NCI-H510A treated with DMSO at 0.1 percent for 48 hours (cell line): ENCODE measurements around the gene APOL3.
"Not testable (repeated sequence)": the region's sequence is repeated elsewhere in the genome, so short reads cannot be mapped to it uniquely, and the experiment has no call there.

ENCODE experiments used
- DNase-seq: peaks from one replicate; lab custom pipeline; 2025; lab: John Stamatoyannopoulos, UW

Gene APOL3

DNA sequence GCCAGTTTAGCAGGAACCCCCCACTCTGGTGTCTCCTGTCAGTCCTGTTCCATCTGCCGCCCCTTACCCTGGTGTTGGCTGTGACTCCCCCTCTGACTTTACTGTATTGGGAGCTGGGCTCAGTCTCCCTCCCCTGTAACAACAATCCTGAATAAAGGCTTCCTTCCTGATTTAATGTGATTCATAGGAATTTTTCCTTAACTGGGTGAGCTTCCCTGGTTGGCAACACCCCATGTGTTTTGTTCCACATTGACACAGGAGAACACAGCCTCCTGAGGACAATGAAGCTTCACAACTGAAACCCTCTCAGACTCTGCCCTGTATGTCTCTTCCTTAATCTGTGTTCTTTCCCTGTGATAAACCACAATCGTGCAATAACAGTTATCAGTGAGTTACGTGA is 32.6 kb upstream of the APOL3 start:
- no peak for DNase-seq

DNA sequence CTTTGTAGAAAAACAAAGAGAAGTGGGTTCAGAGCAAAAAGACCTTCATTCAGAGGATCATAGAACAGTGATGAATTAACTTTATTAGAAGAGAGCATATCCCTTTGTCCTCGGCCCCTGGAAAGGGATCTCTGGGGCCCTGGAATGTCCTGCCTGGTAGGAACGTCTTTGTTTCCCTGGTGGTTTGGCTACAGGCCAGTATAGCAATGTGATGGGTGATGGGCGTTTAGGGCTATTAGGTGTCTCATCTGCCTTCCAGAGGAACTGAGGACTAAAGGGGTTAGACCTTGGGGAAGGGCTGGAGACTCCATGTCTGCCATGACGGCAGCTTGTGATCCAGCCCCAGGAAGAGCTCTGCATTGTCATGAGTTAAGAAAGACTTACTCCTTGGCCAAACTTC is 32.0 kb upstream of the APOL3 start:
- DNase-seq, result no peak

DNA sequence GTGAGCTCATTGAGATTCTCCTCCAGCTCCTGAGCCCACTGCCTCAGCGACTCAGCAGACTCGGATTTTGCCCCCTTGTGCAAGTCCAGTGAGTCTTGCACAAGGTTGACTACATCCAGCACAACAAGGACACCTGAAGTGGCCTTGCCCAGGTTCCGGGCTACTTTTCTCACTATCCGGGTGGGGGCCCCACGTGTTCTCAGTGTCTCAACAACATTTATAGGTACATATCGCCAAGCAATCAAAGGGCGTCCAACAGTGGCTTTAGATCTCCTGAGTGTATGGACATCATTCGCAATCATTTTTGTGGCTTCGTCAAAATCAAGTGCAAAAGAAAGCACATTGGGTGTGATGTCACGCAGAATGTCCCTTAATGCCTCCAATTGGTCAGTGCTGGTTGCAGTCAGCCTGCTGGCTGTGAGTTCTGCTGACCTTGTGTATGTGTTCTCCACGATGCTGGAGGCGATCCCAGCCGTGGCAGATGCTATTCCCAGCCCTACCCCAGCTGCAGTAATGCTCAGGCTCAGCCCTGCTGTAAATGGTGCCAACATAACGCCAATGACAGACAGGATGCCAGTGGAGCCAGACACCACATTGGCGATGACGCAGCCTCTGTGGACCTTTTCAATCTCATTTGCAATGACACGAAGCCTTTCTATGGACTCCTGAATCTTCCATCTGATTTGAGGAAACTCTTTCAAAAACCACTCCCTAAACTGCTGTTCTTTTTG is 30.7 kb upstream of the APOL3 start:
- no peak for DNase-seq

DNA sequence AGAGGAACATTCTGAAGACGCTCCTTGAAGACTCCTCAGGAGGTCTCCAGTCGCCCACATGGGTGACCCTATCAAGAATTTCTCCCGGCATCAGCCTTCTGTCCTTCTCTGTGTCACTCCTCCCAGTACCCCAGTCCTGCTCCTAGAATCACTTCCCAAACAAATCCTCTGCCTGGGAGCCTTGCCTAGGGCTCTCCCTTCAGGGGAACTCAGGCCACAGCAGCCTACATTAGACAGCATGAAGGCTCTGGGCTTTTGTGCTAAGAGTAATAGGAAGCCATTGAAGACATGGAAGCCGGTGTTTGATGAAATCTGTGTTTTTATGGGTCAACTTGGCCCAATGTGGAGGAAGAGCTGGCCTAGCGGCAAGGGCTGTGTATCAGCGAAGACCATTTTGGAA is 27.3 kb upstream of the APOL3 start:
- not testable (repeated sequence) for DNase-seq

DNA sequence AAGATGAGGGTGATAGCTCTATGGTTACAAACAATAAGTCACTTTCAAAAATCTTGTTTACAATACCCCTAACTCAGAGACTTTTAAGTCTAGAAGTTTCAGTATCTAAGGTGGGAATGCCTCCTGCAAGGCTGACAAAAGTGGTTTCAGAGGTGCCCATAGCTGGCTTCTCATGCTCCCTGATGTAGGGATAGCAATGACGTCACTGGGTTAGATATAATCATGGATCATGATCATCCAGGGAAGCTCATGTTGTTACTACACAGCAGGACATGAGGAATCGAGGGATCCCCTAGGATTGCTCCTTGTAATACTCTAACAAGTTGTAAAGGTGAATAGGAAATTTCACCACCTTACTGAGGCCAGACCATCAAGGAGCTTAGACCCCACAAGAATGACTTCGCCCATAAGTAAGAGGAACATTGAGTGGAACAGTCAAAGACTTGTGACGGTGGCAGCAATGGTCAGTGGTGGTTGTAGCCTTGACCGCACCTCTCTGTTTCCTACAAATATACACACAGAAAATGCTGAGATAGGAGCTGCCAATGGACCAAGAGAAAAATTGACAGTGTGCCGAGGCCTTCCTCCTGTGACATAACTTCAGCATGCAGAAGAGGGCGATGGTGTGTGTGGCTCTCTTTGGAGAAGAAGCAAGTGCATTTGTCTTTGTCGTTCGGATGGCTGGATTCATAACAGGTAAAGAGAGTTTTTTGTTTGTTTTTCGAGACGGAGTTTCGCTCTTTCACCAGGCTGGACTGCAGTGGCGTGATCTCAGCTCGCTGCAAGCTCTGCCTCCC is 25.5 kb upstream of the APOL3 start:
- peak; percentile 3 for DNase-seq

DNA sequence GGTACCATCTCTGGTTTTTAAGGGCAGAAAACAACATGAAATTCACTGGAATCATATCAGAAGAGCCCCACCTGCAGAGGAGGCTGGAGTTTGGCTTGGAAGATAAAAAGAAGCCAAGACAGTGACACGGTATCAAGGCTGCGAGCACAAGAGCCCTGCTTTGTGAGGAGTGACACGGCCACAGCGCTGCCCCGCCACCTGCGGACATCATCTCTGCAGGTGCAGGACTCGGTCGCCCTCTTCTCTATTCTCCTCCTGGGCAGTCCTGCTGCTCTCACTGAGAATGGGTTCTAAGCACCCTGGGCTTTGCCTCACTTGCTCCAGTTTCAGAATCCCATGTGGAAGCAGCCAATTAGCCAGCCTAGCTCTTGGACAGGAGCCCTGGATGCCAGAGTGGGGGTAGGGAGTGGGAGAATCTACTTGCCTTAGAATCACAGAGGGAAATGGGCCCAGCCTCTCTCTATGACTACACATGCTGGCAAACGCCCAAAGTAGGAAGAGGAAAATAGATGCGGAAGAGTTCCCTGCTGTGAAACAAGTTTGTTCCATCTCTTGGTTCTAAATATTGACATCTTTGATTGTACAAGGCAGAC is 24.0 kb upstream of the APOL3 start:
- no peak for DNase-seq

DNA sequence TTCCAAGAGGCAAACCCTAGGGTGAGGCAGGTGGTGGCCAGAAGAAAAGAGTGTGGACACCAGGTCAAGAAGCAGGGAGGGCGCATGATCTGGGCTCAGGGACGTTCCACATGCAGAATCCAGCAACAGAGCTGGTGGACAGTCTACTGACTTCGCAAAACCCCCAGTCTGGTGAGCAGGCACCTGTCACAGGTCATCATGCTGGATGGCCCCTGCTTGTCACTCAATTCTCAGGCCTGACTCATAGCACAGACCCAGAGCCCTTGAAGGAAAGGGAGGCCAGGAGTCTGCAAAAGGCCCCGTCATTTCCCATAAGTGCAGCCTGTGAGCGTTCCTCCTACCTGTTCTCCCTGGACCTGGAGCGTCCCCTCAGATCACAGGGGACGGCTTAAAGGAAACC is 22.9 kb upstream of the APOL3 start:
- no peak for DNase-seq

DNA sequence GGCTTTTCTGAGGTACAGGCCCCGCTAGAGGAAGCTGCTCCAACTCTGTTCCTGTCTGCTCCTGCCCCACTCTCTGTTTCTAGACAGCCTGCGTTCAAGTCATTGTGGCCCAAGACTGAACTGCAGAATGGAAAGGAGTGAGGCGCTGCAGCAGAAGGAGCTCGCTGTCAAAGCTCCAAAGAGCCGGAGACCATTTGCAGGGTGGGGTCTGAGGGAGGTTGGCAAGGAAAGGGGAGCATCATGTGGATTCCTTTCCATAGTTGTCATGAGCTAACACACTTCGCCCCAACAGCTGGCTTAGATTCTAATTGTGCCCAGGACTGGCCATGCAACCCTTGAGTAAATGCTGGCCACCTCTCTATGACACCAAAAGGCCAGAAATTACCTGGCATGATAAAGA is 22.3 kb upstream of the APOL3 start:
- DNase-seq, result no peak

DNA sequence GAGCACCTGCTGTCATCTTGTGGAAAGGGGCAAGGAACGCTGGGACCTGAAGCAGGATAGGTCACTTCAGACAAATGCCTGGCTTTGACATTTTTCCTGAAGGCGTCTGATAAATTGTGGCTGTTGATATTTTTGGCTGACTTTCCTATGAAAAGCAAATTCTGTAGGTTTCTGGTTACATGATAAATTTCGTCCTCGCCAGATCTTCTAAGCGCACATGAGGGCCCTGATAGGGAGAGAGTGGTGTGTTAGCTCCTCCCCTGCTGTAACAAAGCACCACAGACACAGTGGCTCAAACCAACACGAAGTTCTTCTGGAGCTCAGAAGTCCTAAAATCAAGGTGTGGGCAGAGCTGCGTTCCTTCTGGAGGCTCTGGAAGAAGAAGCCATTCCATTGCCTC is 21.5 kb upstream of the APOL3 start:
- DNase-seq, result no peak

DNA sequence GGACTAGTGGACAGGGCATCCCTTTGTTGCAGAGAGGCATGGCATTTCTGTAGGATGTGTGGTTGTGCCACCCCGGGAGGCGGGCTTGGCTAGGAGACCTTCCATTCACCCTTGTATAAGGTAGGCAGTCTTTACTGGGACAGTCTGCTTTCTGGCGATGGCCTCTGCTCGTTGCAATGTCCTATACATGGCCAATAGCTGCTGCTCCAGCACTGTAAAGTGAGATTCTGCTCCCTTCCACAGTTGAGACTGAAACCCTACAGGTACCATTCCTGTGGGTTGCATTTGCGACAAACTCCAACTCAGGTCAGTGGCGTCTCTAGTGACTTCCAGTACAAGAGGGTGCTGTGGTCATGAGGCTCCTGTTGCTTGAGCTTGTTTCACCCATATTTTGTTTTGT is 20.4 kb upstream of the APOL3 start:
- DNase-seq, result no peak

DNA sequence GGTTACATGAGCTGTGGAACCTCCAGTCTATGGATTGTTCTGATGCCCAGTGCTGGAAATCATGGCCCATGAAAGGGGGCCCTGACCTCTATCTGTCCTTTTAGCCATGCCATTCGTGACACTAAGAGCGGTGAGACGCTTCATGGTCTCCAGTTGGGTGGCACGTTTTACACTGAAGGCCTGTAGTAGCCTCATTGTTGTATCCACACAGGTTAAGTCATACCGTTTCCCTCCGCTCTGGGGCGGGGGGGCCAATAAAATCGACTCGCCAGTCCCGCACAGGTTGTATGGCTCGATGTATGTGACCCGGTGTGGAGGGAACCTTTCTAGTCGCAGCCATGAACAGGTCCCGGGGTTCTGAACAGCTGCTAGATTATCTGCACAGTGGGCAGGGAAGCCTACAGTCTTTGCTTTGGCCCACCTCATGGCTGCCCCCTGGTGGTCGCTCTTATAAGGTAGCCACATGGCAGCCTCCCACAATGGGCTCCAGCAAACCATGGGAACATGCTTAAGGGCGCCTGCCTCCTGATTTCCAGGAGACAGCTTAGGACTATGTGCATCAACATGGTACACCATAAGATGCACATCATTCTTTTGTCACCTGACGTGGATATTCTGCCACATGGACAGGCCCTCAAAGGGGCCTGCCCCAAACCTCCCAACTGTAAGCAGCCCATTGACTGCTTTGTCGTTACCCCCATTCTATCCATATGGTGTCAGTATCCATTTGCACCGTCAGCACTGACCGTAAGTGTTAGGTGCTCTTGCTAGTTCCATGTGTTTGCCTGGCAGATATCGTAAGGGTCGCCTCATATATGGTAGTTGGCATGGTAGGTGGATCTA is 19.7 kb upstream of the APOL3 start:
- DNase-seq, result peak; percentile 29

DNA sequence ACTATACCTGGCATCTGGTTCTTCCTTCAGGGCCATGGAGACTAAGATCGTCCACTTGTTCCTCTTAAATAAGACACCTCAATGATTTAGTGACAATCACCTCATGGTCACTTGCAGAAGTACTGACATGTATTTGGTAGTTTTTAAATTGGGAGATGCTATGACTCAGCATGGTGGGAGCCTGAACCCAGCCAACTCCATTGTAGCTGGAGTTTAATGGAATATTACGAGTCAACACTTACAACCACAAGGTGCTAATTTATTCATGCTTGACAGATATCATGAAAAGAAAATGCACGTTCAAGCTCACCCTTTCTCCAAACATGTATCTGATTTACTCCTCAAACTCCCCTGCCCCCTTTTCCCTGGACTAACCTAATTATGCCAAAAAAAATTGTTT is 16.6 kb upstream of the APOL3 start:
- DNase-seq, result no peak

DNA sequence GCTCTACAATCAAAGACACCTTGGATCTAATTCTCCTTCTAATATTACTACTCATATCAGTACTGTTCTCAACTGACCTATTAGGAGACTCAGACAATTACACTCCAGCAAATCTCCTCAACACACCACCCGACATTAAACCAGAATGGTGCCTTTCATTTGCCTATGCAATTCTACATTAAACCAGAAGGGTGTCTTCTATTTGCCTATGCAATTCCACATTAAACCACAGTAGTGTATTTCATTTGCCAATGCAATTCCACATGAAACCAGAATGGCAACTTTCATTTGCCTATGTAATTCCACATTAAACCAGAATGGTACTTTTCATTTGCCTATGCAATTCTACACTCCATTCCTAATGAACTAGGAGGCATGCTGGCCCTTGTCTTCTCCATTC is 15.3 kb upstream of the APOL3 start:
- DNase-seq, result no peak

DNA sequence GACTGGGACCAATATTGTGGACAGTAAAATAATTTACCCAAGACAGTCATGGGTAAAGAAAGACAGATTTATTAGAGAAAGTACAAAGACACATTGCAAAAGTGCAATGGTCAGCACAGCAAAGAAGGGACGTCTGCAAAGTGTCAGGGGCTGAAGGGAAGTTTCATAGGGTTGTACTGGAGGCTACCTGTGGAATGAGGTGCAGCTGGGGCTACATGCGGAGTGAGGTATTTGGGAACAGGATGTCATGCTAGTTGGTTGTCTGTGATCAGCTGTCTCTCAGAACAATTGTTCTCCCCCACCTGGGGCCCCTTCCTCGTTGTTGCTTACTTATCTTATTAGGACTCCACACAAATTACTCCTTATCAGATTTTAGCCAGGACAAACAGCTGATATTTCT is 11.4 kb upstream of the APOL3 start:
- no peak for DNase-seq

DNA sequence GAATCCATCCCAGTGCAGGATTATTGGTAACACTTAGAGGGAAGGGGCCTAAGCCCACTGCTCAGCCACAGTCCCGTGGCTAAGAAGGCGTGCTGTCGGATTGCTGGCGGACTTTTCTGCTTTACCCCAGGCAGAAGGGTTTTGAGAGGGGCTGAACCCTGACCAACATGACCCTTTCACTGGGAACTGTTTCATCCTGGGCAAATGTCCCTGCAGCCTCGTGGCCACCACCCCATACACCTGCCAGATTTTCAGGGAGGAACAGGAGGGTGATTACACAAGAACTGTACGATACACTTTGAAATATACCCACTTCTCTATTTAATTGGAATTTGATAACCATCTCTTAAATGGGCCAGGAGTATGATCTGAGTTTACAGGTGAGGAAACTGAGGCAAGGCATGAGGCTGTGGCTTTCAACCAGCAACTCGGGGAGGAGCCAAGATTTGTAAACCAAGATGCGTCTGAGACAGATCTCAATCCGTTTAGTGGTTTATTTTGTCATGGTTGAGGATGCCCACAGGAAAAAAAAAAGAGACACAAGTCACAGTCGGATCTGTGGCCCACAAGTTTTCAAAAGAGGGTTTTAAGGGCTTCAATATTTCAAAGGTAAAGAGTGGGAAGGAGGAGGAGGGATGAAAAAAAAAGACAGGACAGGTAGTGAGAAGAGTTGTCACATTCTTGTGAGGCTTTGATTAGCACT is 6.1 kb upstream of the APOL3 start:
- no peak for DNase-seq

DNA sequence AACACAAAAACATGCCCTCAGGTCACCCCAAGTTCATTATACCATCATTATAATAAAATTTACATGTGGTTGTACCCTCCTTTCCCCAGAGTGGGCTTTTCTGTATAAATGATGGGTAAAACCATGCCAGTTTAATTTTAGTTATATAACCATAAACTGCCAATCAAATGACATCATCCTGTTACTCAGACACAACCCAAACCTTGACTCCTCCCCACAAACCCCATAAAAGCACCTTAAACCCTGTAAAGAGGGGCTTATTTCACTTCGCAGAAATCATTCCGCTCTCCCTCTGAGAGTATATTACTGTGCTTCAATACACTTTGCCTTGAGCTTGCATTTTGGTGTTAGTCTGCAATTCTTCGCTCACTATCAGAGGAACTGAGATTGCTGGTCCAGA is 5.5 kb upstream of the APOL3 start:
- no peak for DNase-seq

DNA sequence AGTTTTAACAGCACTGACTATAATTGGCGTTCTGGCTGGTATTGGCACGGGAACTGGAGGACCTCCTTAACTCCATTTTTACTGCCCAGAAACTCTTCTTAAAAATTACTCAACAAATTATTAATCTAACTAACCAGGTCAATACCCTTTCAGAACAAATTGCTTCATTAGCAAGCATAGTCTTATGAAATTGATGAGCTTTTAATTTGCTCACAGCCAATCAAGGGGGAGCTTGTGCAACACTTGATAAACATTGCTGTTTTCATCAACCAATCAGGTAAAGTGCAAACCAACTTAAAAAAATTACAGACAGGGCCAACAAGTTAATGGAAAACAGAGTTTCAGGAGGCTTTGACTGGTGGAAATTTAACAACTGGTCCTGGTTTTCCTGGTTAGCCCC is 4.6 kb upstream of the APOL3 start:
- DNase-seq, result no peak

DNA sequence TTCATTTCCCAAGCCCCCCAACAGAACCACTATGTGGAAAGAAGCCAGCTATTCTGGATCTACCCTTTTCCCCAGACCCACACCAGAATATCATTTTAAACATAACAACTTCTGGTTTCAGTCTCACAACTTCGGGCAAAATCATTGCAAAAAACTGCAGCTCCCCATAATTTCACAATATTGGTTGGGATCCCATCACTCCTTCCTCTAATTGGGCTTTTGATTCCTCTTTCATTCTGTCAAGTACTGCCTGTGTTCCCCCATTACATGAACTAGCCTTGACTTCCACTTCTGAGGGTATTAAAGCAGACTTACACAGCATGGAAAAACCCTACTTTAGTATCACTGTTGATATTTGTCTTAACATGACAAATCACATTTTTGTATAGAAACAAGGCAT is 4.1 kb upstream of the APOL3 start:
- DNase-seq, result no peak

DNA sequence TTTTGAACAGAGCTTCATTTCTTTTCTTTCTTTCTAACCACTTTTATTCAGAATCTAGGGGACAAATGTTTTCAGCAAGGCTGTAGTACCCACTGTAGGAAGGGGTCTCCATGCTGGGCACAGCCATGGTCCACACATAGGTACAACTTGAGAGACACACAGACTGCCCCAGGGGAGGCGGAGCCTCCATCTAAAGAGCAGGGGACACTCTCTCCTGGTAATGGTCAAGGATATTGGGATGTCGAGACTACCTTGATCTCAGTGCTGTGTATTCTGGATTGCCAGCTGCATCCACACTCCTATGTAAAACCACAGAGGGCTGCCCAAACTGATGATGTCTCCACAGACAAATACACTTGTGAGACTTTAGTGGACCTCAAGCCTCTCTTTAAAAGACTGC is 2.9 kb upstream of the APOL3 start:
- DNase-seq, result no peak

DNA sequence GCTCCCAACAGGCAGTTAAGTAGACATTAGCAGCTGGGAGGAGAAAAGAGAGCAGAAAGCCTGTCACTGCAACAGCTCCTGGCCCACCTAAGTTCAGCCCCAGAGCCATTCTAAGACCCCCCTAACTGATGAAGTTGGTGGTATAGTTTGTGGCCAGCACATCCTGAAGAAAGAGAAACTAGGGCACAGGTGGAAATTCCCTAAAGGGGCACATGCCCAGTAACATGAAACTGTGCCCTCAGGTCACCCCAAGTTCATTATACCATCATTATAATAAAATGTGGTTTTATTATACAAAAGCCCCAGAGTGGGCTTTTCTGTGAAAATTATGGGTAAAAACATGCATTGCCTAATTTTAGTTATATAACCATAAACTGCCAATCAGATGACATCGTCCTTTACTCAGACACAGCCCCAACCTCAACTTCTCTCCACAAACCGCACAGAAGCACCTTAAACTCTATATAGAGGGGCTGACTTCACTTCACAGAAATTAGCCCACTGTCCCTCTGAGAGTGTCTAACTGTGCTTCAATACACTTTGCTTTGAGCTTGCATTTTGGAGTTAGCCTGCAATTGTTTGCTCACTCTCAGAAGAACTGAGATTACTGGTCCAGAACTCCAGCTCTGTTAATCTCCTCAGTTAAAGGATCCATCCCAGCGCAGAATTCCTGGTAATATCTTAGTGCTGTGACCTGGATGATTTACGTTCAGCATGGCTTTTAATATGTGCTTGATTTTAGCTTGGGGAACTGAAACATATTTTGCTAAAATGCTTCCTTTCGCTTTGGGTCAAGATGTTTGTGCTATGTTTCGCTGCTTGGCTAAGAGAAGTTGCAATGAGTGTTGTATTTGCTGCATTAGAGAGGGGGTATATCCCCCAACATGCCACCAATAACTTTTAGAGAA is 1.8 kb upstream of the APOL3 start:
- no peak for DNase-seq

DNA sequence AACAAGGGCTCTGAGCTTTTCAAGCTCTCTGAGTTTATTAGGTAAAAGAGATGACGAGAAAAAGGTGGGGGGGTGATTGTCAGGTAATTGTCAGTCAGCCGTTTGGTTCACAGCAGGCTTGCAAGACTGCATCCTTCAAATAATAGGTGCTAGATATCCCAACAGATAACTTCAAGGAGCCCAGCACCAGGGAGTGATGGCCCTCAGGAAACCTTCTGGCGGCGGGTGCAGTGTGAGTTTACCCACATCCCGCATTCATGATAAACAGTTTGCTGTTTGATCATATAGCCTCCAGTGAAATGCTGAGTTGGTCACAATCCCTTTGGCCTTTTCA is 1.2 kb upstream of the APOL3 start:
- not testable (repeated sequence) for DNase-seq
